CD14-positive monocyte (primary cell): ENCODE measurements around the gene ITPR1. TPM values are rescaled to one million over a fixed set of nuclear protein-coding genes. Genes with fewer than 3 reads are reported as not detected.

Experiments
- DNase-seq, 3 donors: peaks; one replicate each; pipeline ENCODE4 v3.0.0-alpha.2; 2011 to 2022
- H2AFZ ChIP-seq: 2 replicates; pipeline ENCODE4 v1.6.0; 2012; ENCODE audit warnings: mild to moderate bottlenecking, low read depth, low read length, inconsistent platforms; ENCODE audit not compliant: insufficient read depth, poor library complexity, severe bottlenecking
- H3K27ac ChIP-seq, 2 donors: 1 replicate in 1 of 2; 2 replicates in 1 of 2; pipeline ENCODE4 v1.5.1; 2012 to 2013; ENCODE audit warnings: low read length in 2 of 2, control low read depth in 1 of 2, inconsistent platforms in 1 of 2, low read depth in 1 of 2, mild to moderate bottlenecking in 1 of 2
- H3K27me3 ChIP-seq, 2 donors: one replicate each; pipeline versions ENCODE4 v1.6.0 to v1.6.1; 2011 to 2013; ENCODE audit warnings: low read length in 2 of 2; ENCODE audit not compliant: control insufficient read depth in 2 of 2, insufficient read depth in 2 of 2
- H3K36me3 ChIP-seq, 2 donors: replicated peaks in 1 of 2; 1 replicate in 1 of 2; 2 replicates in 1 of 2; pipeline versions ENCODE4 v1.5.1 to v1.6.1; 2012 to 2013; ENCODE audit warnings: low read length in 2 of 2, control low read depth in 1 of 2, inconsistent platforms in 1 of 2, mild to moderate bottlenecking in 1 of 2; ENCODE audit not compliant: insufficient read depth in 2 of 2, control insufficient read depth in 1 of 2
- H3K4me1 ChIP-seq, 2 donors: 1 replicate in 1 of 2; 2 replicates in 1 of 2; pipeline versions ENCODE4 v1.5.1 to v1.6.1; 2012 to 2013; ENCODE audit warnings: low read length in 2 of 2, control low read depth in 1 of 2, inconsistent platforms in 1 of 2, mild to moderate bottlenecking in 1 of 2, moderate library complexity in 1 of 2; ENCODE audit not compliant: insufficient read depth in 2 of 2, control insufficient read depth in 1 of 2
- H3K4me2 ChIP-seq: replicated peaks from 2 replicates; pipeline ENCODE3; 2012; ENCODE audit warnings: low read length, moderate library complexity, mild to moderate bottlenecking; ENCODE audit not compliant: poor library complexity, severe bottlenecking; ENCODE audit errors: extremely low read depth
- H3K4me3 ChIP-seq, 3 experiments: fragments of 200-600 bp in 1 of 3; sonication (generic) in 1 of 3; replicated peaks in 1 of 3; 1 replicate in 2 of 3; 2 replicates in 1 of 3; pipeline ENCODE4 v1.5.1; 2011 to 2013; ENCODE audit warnings: low read length in 3 of 3, mild to moderate bottlenecking in 3 of 3, control low read depth in 2 of 3, low read depth in 2 of 3, inconsistent platforms in 1 of 3, moderate library complexity in 1 of 3
- H3K79me2 ChIP-seq: 2 replicates; pipeline ENCODE4 v1.6.0; 2012; ENCODE audit warnings: mild to moderate bottlenecking, control low read depth, inconsistent platforms, low read length, moderate library complexity; ENCODE audit not compliant: insufficient read depth
- H3K9ac ChIP-seq: 2 replicates; pipeline ENCODE4 v1.6.0; 2017; ENCODE audit warnings: low read length, mild to moderate bottlenecking; ENCODE audit not compliant: insufficient read depth, poor library complexity, severe bottlenecking
- H3K9me3 ChIP-seq, 2 donors: replicated peaks in 1 of 2; 1 replicate in 1 of 2; 2 replicates in 1 of 2; pipeline versions ENCODE4 v1.5.1 to v1.6.1; 2012 to 2013; ENCODE audit warnings: low read length in 2 of 2, control low read depth in 1 of 2; ENCODE audit not compliant: control insufficient read depth in 1 of 2, insufficient read depth in 1 of 2
- H4K20me1 ChIP-seq: 2 replicates; pipeline ENCODE4 v1.6.0; 2012; ENCODE audit warnings: mild to moderate bottlenecking, low read length, control low read depth, moderate library complexity; ENCODE audit not compliant: insufficient read depth
- H3K27ac Mint-ChIP-seq, 7 donors: one replicate each; pipeline ENCODE4 v1.8.0; 2020; ENCODE audit warnings: mild to moderate bottlenecking in 7 of 7, mixed read lengths in 7 of 7, moderate library complexity in 6 of 7, inconsistent platforms in 2 of 7
- H3K27me3 Mint-ChIP-seq, 3 donors: one replicate each; pipeline ENCODE4 v1.8.0; 2021 to 2022; ENCODE audit warnings: low read depth in 3 of 3, mild to moderate bottlenecking in 3 of 3, mixed read lengths in 3 of 3, moderate library complexity in 3 of 3, inconsistent platforms in 1 of 3
- H3K36me3 Mint-ChIP-seq, 2 donors: one replicate each; pipeline ENCODE4 v1.8.0; 2020; ENCODE audit warnings: mixed read lengths in 2 of 2, inconsistent platforms in 1 of 2, mild to moderate bottlenecking in 1 of 2
- H3K4me1 Mint-ChIP-seq: one replicate; pipeline ENCODE4 v1.8.0; 2020; ENCODE audit warnings: mild to moderate bottlenecking, mixed read lengths
- H3K4me3 Mint-ChIP-seq, 2 donors: one replicate each; pipeline ENCODE4 v1.8.0; 2020; ENCODE audit warnings: mild to moderate bottlenecking in 2 of 2, mixed read lengths in 2 of 2, moderate library complexity in 1 of 2
- H3K9me3 Mint-ChIP-seq, 7 donors: one replicate each; pipeline ENCODE4 v1.8.0; 2020 to 2022; ENCODE audit warnings: mixed read lengths in 7 of 7, mild to moderate bottlenecking in 6 of 7, moderate library complexity in 6 of 7, inconsistent platforms in 2 of 7
- WGBS: methylation state at CpG from one replicate; pipeline ENCODE4 v1.1.5; 2013; ENCODE audit warnings: missing lambda C conversion rate; ENCODE audit not compliant: insufficient coverage; 5-methylcytosine and 5-hydroxymethylcytosine counted together
- intact Hi-C, 2 donors: fragments of 100-400 bp; cut with micrococcal nuclease; formaldehyde crosslinking; loops; one replicate each; pipeline versions ENCODE4 v1.15.0 to v1.15.1; 2023
- polyA plus RNA-seq, 3 donors: library from polyadenylated mRNA; depleted of rRNA in 1 of 3; unstranded in 2 of 3; stranded (reverse) in 1 of 3; fragments of 300-500 nt in 2 of 3; fragments of >200 nt in 1 of 3; fragmentation: Illumina TruSeq in 2 of 3; gene quantifications; 1 replicate in 2 of 3; 2 replicates in 1 of 3; pipeline ENCODE4 v1.2.3, GENCODE V29; 2012 to 2021
- TF ChIP-seq, protein P1 (sequence below): fragments of 200-600 bp; IDR thresholded peaks from one replicate; pipeline ENCODE4 v1.8.0; 2022; ENCODE audit warnings: antibody characterized with exemption, mild to moderate bottlenecking

Gene ITPR1
- polyA plus RNA-seq, 3 donors = 3.2 to 21.1 (median 7.1) TPM

DNA sequence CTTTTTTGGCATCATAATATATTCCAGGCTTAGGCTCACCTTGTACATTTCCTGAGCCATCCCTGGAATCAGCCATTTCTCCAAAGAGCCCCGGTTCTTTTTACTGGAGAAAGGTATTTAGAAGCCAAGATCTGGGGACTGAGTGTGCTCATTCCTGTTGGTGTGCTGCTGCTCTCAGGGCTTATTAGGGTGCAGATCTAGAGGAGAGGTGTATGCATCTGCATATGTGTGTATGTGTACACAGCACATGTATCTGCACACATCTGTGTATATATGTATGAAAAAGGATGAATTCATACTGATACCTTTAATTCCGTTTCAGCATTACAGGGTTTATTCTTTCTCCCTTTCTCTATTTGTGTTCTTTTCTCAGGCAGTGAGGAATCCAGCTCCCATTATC lies 324.0 kb downstream of the ITPR1 start:
- no peaks in the 10 kb centered on the region for H3K79me2 ChIP-seq
- no peaks in the 10 kb centered on the region for H3K9me3 ChIP-seq
- peaks cover 60 to 85% of the 10 kb centered on the region in 2 donors for H3K36me3 ChIP-seq
- H3K4me1 ChIP-seq = peaks cover 11 to 13% of the 10 kb centered on the region in 2 donors
- Mint-ChIP-seq H3K4me3 (no peak overlapping the region), H3K9me3 (peaks cover 0 to 4% (median 0%) of the 10 kb centered on the region in 7 donors), H3K4me1 (peaks cover 22% of the 10 kb centered on the region), H3K27me3 (no peaks in the 10 kb centered on the region), H3K27ac (peak overlapping the region in 1 of 7 donors; percentile 7), H3K36me3 (peaks cover 79 to 89% of the 10 kb centered on the region in 2 donors)
- intact Hi-C loops = no loop called here
- H3K4me3 ChIP-seq = no peak overlapping the region
- no peak overlapping the region for H3K9ac ChIP-seq
- 0% methylated on average over 1 of the region's 2 CpGs for WGBS
- DNase-seq = no peak
- TF ChIP-seq, protein P1, sequence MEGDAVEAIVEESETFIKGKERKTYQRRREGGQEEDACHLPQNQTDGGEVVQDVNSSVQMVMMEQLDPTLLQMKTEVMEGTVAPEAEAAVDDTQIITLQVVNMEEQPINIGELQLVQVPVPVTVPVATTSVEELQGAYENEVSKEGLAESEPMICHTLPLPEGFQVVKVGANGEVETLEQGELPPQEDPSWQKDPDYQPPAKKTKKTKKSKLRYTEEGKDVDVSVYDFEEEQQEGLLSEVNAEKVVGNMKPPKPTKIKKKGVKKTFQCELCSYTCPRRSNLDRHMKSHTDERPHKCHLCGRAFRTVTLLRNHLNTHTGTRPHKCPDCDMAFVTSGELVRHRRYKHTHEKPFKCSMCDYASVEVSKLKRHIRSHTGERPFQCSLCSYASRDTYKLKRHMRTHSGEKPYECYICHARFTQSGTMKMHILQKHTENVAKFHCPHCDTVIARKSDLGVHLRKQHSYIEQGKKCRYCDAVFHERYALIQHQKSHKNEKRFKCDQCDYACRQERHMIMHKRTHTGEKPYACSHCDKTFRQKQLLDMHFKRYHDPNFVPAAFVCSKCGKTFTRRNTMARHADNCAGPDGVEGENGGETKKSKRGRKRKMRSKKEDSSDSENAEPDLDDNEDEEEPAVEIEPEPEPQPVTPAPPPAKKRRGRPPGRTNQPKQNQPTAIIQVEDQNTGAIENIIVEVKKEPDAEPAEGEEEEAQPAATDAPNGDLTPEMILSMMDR = no peak
- H3K27ac ChIP-seq = no peak overlapping the region
- no peaks in the 10 kb centered on the region for H4K20me1 ChIP-seq
- no peak overlapping the region for H3K4me2 ChIP-seq
- no peak overlapping the region for H2AFZ ChIP-seq
- H3K27me3 ChIP-seq = no peaks in the 10 kb centered on the region

DNA sequence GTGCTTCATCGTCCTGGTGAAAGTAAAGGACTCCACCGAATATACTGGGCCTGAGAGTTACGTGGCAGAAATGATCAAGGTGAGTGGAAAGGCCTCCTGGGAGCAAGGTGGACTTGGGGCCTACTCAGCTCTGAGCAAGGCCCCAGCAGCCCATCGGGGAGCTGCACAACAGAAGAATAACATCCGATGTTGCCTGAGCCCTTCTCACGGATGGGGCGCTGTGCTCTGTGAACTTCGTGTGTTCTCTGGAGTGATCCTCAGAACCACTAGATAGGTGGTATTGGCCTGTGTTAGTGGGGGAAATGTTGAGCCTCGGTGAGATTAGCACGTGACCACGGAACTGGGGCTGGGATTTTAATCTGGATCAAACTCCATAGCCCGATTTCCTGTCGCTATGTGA lies 325.0 kb downstream of the ITPR1 start:
- H3K79me2 ChIP-seq = no peaks in the 10 kb centered on the region
- intact Hi-C loops = no loop called here

More for the DNA sequence above, 325.0 kb downstream of the ITPR1 start:
- Histone ChIP-seq H3K27me3 (no peaks in the 10 kb centered on the region), H4K20me1 (no peaks in the 10 kb centered on the region), H2AFZ (no peak overlapping the region), H3K4me2 (no peak overlapping the region), H3K9ac (no peak overlapping the region), H3K9me3 (no peaks in the 10 kb centered on the region), H3K36me3 (peaks cover 59 to 93% of the 10 kb centered on the region in 2 donors), H3K4me1 (peaks cover 11 to 13% of the 10 kb centered on the region in 2 donors), H3K4me3 (no peak overlapping the region), H3K27ac (no peak overlapping the region)
- Mint-ChIP-seq H3K27me3 (no peaks in the 10 kb centered on the region), H3K4me3 (no peak overlapping the region), H3K36me3 (peaks cover 82 to 91% of the 10 kb centered on the region in 2 donors), H3K4me1 (peaks cover 22% of the 10 kb centered on the region), H3K27ac (no peak overlapping the region), H3K9me3 (peaks cover 0 to 4% (median 0%) of the 10 kb centered on the region in 7 donors)
- no peak for DNase-seq
- 98% methylated on average over 11 of the region's 13 CpGs for WGBS
- TF ChIP-seq, protein P1 = no peak
